H1 (cell line): ENCODE measurements around the gene TRIM59. TPM values are rescaled to one million over a fixed set of nuclear protein-coding genes. Genes with fewer than 3 reads are reported as not detected.

Experiments
- microRNA counts: library from miRNA; unstranded; fragments of <30 nt; microRNA quantifications from one replicate; lab custom pipeline; 2015
- microRNA-seq, 2 experiments: library from miRNA; unstranded; fragments of <30 nt; microRNA quantifications; one replicate each; pipeline versions ENCODE4 to v1.2.0, GENCODE V29; 2016 to 2020; ENCODE audit warnings: borderline microRNAs expressed in 2 of 2, borderline number of aligned reads in 2 of 2, borderline replicate concordance in 1 of 2
- polyA plus RNA-seq, 7 experiments: library from polyadenylated mRNA; depleted of rRNA in 3 of 7; stranded (reverse) in 5 of 7; unstranded in 2 of 7; fragments of >200 nt in 5 of 7; fragments of 200-250 nt in 2 of 7; gene quantifications; 1 replicate in 5 of 7; 2 replicates in 1 of 7; 4 replicates in 1 of 7; pipeline versions ENCODE4 v1.2.1 to v1.2.3, GENCODE V29; 2011 to 2013; ENCODE audit warnings: missing spikeins in 2 of 7, mixed read lengths in 2 of 7
- small RNA-seq: library from polyadenylated mRNA; stranded (forward); fragments of <200 nt; extraction: miRNeasy Mini kit (QIAGEN cat#:217004); gene quantifications from one replicate; pipeline ENCODE3, GENCODE V24; 2013; ENCODE audit not compliant: insufficient read depth
- total RNA-seq: library from RNA; stranded (reverse); fragmentation: NEBNext Ultra II Directional; extraction: Animal tissue kit (Norgen Biotek cat#: 25700); gene quantifications from 2 replicates; pipeline ENCODE4 v1.2.1, GENCODE V29; 2021

TRIM59 gene
- total and polyA plus RNA-seq, 2 of the 8 experiments (the other 6 are each of a cell fraction or from before 2014, with no cell fraction given): 11.6 to 53.4 TPM

MicroRNAs within 50 kb of the gene (microRNA counts, 767-probe panel; counts per million panel counts)
- microRNA hsa-miR-15b-5p (lab: Ali Mortazavi, UCI): 10,546 counts per million, percentile 99 among the panel's probes with 10 or more counts

Small RNA genes within 50 kb of the gene (microRNA-seq; reads per million reads assigned to microRNA genes)
- gene MIR15B: 437 to 490 reads per million in 2 experiments
- 33.3 to 102 reads per million in 2 experiments for gene MIR16-2

Small RNA genes within 50 kb of the gene (small RNA-seq; reads per million reads assigned to genes)
- gene MIR15B (1,167 reads per million, percentile 99 among the genes with 10 or more reads in this experiment), gene MIR16-2 (170 reads per million, percentile 98 among the genes with 10 or more reads in this experiment), gene RNU7-136P (not detected)

Other genes starting within 250 kb of the TRIM59 start
- gene C3orf80, start 224.4 kb downstream of the TRIM59 start, total RNA-seq: 1.1 TPM in 2 replicates
- gene C3orf80, start 224.4 kb downstream of the TRIM59 start, polyA plus RNA-seq (2011; rRNA removed): 0.46 and 0.57 TPM in 2 replicates
- gene IFT80, start 50.6 kb downstream of the TRIM59 start, total RNA-seq: 22.4 and 25.9 TPM in 2 replicates
- gene IFT80, start 50.6 kb downstream of the TRIM59 start, polyA plus RNA-seq (2011; rRNA removed): 4.1 and 7.2 TPM in 2 replicates
- gene SMC4, start 50.1 kb downstream of the TRIM59 start, total RNA-seq: 118 and 129 TPM in 2 replicates
- gene SMC4, start 50.1 kb downstream of the TRIM59 start, polyA plus RNA-seq (2011; rRNA removed): 26.6 and 34.0 TPM in 2 replicates
- 81.9 and 86.7 TPM in 2 replicates for gene KPNA4, start 115.8 kb upstream of the TRIM59 start, total RNA-seq
- 7.6 and 13.2 TPM in 2 replicates for gene KPNA4, start 115.8 kb upstream of the TRIM59 start, polyA plus RNA-seq (2011; rRNA removed)
- gene ARL14, start 227.4 kb upstream of the TRIM59 start, total RNA-seq: not detected in 2 replicates
- not detected in 2 replicates for gene ARL14, start 227.4 kb upstream of the TRIM59 start, polyA plus RNA-seq (2011; rRNA removed)